HepG2 (cell line): ENCODE results near the gene CEP57L1. TPM values are rescaled to one million over a fixed set of nuclear protein-coding genes. Genes with fewer than 3 reads are reported as not detected.

ENCODE experiments used
- ATAC-seq: fragments of 200-7000 bp; cut with Tn5 transposase; 3 replicates; pipeline ENCODE4 v1.9.1; 2020; ENCODE audit warnings: mild to moderate bottlenecking, moderate library complexity
- BruUV-seq: library from RNA; stranded (reverse); fragments of 400-500 nt; replicated peaks from 2 replicates; lab custom pipeline; 2021; lab: Mats Ljungman, UMichigan
- CTCF ChIA-PET: fragments of 300-600 bp; formaldehyde crosslinking; extraction: SDS; loops from one replicate; lab custom pipeline; 2021; ENCODE audit warnings: low total read pairs, inconsistent platforms, low intra/inter-chr PET ratio; lab: Yijun Ruan, JAX
- POLR2A ChIA-PET: fragments of 350-600 bp; sonication (Branson Sonifier 250); formaldehyde crosslinking; loops from one replicate; lab custom pipeline; 2020; ENCODE audit warnings: antibody characterized with exemption, inconsistent platforms; lab: Yijun Ruan, JAX
- DNase-seq: peaks from one replicate; pipeline ENCODE4 v3.0.0-alpha.2; 2015; ENCODE audit warnings: low spot score
- FAIRE-seq: peaks from 3 replicates; lab custom pipeline; 2011; peaks lifted over from hg19 to GRCh38; lab: Jason Lieb, UNC
- H2AFZ ChIP-seq: one replicate; pipeline ENCODE4 v1.6.1; 2011; ENCODE audit warnings: low read length, inconsistent platforms
- H3K27ac ChIP-seq: fragments of 300-600 bp; 3 replicates; pipeline ENCODE4 v1.8.0; 2011; ENCODE audit warnings: mixed run types, mild to moderate bottlenecking, mixed read lengths, low read length, inconsistent platforms; ENCODE audit not compliant: insufficient read depth; ENCODE audit errors: extremely low read length
- H3K27me3 ChIP-seq, 2 experiments: fragments of 200-600 bp in 1 of 2; 2 replicates in 1 of 2; 3 replicates in 1 of 2; pipeline versions ENCODE4 v1.6.0 to v1.8.0; 2011; ENCODE audit warnings: low read length in 2 of 2, mild to moderate bottlenecking in 2 of 2, moderate library complexity in 2 of 2, inconsistent platforms in 1 of 2; ENCODE audit not compliant: insufficient read depth in 2 of 2, control insufficient read depth in 1 of 2
- H3K36me3 ChIP-seq, 2 experiments: fragments of 200-600 bp in 1 of 2; replicated peaks in 1 of 2; 2 replicates in 1 of 2; 3 replicates in 1 of 2; pipeline versions ENCODE4 v1.5.1 to v1.8.0; 2011; ENCODE audit warnings: low read length in 2 of 2, inconsistent platforms in 1 of 2; ENCODE audit not compliant: insufficient read depth in 2 of 2, control insufficient read depth in 1 of 2
- H3K4me1 ChIP-seq: 2 replicates; pipeline ENCODE4 v1.5.1; 2012; ENCODE audit warnings: low read length, inconsistent platforms; ENCODE audit not compliant: insufficient read depth
- H3K4me2 ChIP-seq: 2 replicates; pipeline ENCODE4 v1.6.0; 2011; ENCODE audit warnings: low read depth, low read length, inconsistent platforms
- H3K4me3 ChIP-seq, 3 experiments: fragments of 200-600 bp in 1 of 3; sonication (generic), shearing (Covaris generic) in 1 of 3; replicated peaks in 1 of 3; 2 replicates each; pipeline ENCODE4 v1.5.1; 2011 to 2016; ENCODE audit warnings: low read length in 3 of 3, inconsistent platforms in 2 of 3, low read depth in 2 of 3, mild to moderate bottlenecking in 2 of 3, control low read depth in 1 of 3, mixed read lengths in 1 of 3; ENCODE audit not compliant: insufficient read depth in 1 of 3
- H3K79me2 ChIP-seq: one replicate; pipeline ENCODE4 v1.6.1; 2011; ENCODE audit warnings: low read length, inconsistent platforms; ENCODE audit not compliant: insufficient read depth
- H3K9ac ChIP-seq: 2 replicates; pipeline ENCODE4 v1.6.0; 2011; ENCODE audit warnings: mild to moderate bottlenecking, low read depth, low read length, inconsistent platforms; ENCODE audit not compliant: insufficient read depth
- H3K9me3 ChIP-seq: 2 replicates; pipeline ENCODE4 v1.5.1; 2012; ENCODE audit warnings: mild to moderate bottlenecking, low read length
- H4K20me1 ChIP-seq: 2 replicates; pipeline ENCODE4 v1.6.0; 2011; ENCODE audit warnings: inconsistent platforms, mild to moderate bottlenecking, low read length, moderate library complexity; ENCODE audit not compliant: insufficient read depth
- ARID5B ChIP-seq: IDR thresholded peaks from 2 replicates; pipeline ENCODE4 v1.4.0; 2020; ENCODE audit warnings: mild to moderate bottlenecking, missing genetic modification reagents
- GLI4 ChIP-seq: sonication (generic); formaldehyde crosslinking; IDR thresholded peaks from 2 replicates; pipeline ENCODE4 v1.5.1; 2020; ENCODE audit warnings: missing genetic modification reagents, mild to moderate bottlenecking, moderate library complexity, borderline replicate concordance
- HMGXB3 ChIP-seq: sonication (generic); formaldehyde crosslinking; IDR thresholded peaks from 2 replicates; pipeline ENCODE4 v1.4.0; 2020; ENCODE audit warnings: missing genetic modification reagents, borderline replicate concordance
- KLF13 ChIP-seq: sonication (generic); formaldehyde crosslinking; IDR thresholded peaks from 2 replicates; pipeline ENCODE4 v1.4.0; 2020; ENCODE audit warnings: mild to moderate bottlenecking, missing genetic modification reagents
- MAFF ChIP-seq: IDR thresholded peaks from 2 replicates; pipeline ENCODE4 v1.6.1; 2011; ENCODE audit warnings: low read depth, low read length, improper control_type of control experiment
- MAX ChIP-seq: IDR thresholded peaks from 2 replicates; pipeline ENCODE4 v1.6.1; 2012; ENCODE audit warnings: inconsistent platforms
- NFIC ChIP-seq: IDR thresholded peaks from 2 replicates; pipeline ENCODE4 v1.6.1; 2012; ENCODE audit warnings: mild to moderate bottlenecking, low read length, inconsistent platforms
- NR2F6 ChIP-seq, 2 experiments: IDR thresholded peaks; 2 replicates each; pipeline ENCODE4 v1.6.1; 2016; ENCODE audit warnings: antibody characterized with exemption in 1 of 2, mild to moderate bottlenecking in 1 of 2
- RARA ChIP-seq: IDR thresholded peaks from 2 replicates; pipeline ENCODE4 v1.6.1; 2016; ENCODE audit warnings: missing genetic modification reagents, missing compliant biosample characterization
- RBAK ChIP-seq: sonication (generic); formaldehyde crosslinking; IDR thresholded peaks from 2 replicates; pipeline ENCODE4 v1.5.1; 2020; ENCODE audit warnings: mild to moderate bottlenecking, missing genetic modification reagents
- SAP130 ChIP-seq: IDR thresholded peaks from 2 replicates; pipeline ENCODE4 v1.6.1; 2016; ENCODE audit warnings: low read depth
- TCF7 ChIP-seq: sonication (generic); IDR thresholded peaks from 2 replicates; pipeline ENCODE4 v1.6.1; 2016; ENCODE audit warnings: antibody characterized with exemption, low read depth
- WGBS: methylation state at CpG from one replicate; pipeline ENCODE4 v1.1.6; 2017; ENCODE audit warnings: low lambda C conversion rate; 5-methylcytosine and 5-hydroxymethylcytosine counted together
- in situ Hi-C: cut with HindIII; loops from 2 replicates; pipeline ENCODE4 v1.10.0; 2017; ENCODE audit warnings: low pct_unique_long_range_greater_than_20kb; ENCODE audit not compliant: extremely low pct_ligation_motif_present
- intact Hi-C: fragments of 100-400 bp; cut with micrococcal nuclease; formaldehyde crosslinking; loops from one replicate; pipeline ENCODE4 v1.10.0; 2022; ENCODE audit not compliant: unreplicated experiment
- polyA plus RNA-seq, 8 experiments: library from polyadenylated mRNA; depleted of rRNA in 3 of 8; stranded (reverse) in 7 of 8; unstranded in 1 of 8; fragments of >200 nt; fragmentation: Illumina TruSeq in 4 of 8; extraction: Trizol in 4 of 8; gene quantifications; 2 replicates each; pipeline versions ENCODE4 v1.2.1 to v1.2.3, GENCODE V29; 2011 to 2016; ENCODE audit warnings: low read depth in 4 of 8, missing spikeins in 1 of 8, mixed read lengths in 1 of 8; ENCODE audit not compliant: insufficient read depth in 1 of 8
- total RNA-seq, 5 experiments: library from RNA; depleted of rRNA; stranded (reverse); fragments of >200 nt; fragmentation: Illumina TruSeq; extraction: Trizol; gene quantifications; 2 replicates each; pipeline ENCODE4 v1.2.3, GENCODE V29; 2016; ENCODE audit warnings: low read depth in 1 of 5

CEP57L1 gene
- total and polyA plus RNA-seq, 2 of the 13 experiments (the other 11 are each of a cell fraction or from before 2014, with no cell fraction given): 7.7 to 15.5 TPM

- ChIA-PET POLR2A (no interaction called here), CTCF (no interaction called here)
- peak; percentile 56 for DNase-seq
- H4K20me1 ChIP-seq: no peaks in the 10 kb centered on the region
- in situ Hi-C loops (no loop called here), intact Hi-C loops (loop anchor here (2.0 kb wide), 1 partner anchor 43 kb away; no protein-coding TSS in a partner anchor)
- BruUV-seq: no TSS peak
- H3K4me1 ChIP-seq: peaks cover 48% of the 10 kb centered on the region
- no peak overlapping the region for H2AFZ ChIP-seq
- ATAC-seq: no peak
- H3K4me2 ChIP-seq: no peak overlapping the region
- 92% methylated on average over 1 of the region's 1 CpG for whole genome bisulfite sequencing
- H3K79me2 ChIP-seq: no peaks in the 10 kb centered on the region
- no peak overlapping the region for H3K27ac ChIP-seq
- no peak for FAIRE-seq
- H3K27me3 ChIP-seq: no peaks in the 10 kb centered on the region
- peak; percentile 12; the same call in 1 of the 2 replicates for TF ChIP-seq ARID5B (CRISPR knock-in tag)
- TF ChIP-seq MAX: no peak
- TF ChIP-seq GLI4 (CRISPR knock-in tag): no peak
- TF ChIP-seq HMGXB3 (CRISPR knock-in tag): no peak
- 0 out of 2 replicates have a peak, but pooled peaks have one; percentile 28 for TF ChIP-seq NR2F6 (IDR thresholded peaks at IDR 0.05)
- TF ChIP-seq NR2F6 (CRISPR knock-in tag; IDR thresholded peaks at IDR 0.05): no peak
- TF ChIP-seq RARA (CRISPR knock-in tag): peak; percentile 54; the same call in 1 of the 2 replicates
- no peak for TF ChIP-seq RBAK
- 0 out of 2 replicates have a peak, but pooled peaks have one; percentile 31 for TF ChIP-seq NFIC
- no peak for TF ChIP-seq KLF13 (CRISPR knock-in tag)
- TF ChIP-seq TCF7: peak; percentile 43; the same call in 1 of the 2 replicates
- no peak for TF ChIP-seq MAFF
- 0 out of 2 replicates have a peak, but pooled peaks have one; percentile 4 for TF ChIP-seq SAP130 (CRISPR knock-in tag)
- TF ChIP-seq, all 625 proteins: peak for 6
- Histone ChIP-seq H3K36me3 (no peaks in the 10 kb centered on the region), H3K9me3 (no peaks in the 10 kb centered on the region), H3K4me3 (no peak overlapping the region), H3K9ac (no peak overlapping the region)
These were observed 43.8 kb upstream of the CEP57L1 start for GRCh38 chr6:109051301-109052017.
